Left ventricle myocardium inferior (tissue), 1 donor: ENCODE data around the gene RAB6A. TPM values are rescaled to one million over a fixed set of nuclear protein-coding genes. Genes with fewer than 3 reads are reported as not detected.

Experiments used
- DNase-seq: peaks from one replicate; pipeline ENCODE4 v3.0.0-alpha.2; 2020
- H3K27ac ChIP-seq: fragments of 200-600 bp; replicated peaks from 2 replicates; pipeline ENCODE4 v1.8.0; 2021
- H3K27me3 ChIP-seq: fragments of 200-600 bp; 2 replicates; pipeline ENCODE4 v1.8.0; 2021; ENCODE audit warnings: low read depth
- H3K36me3 ChIP-seq: fragments of 200-600 bp; 2 replicates; pipeline ENCODE4 v1.8.0; 2021
- H3K4me1 ChIP-seq: fragments of 200-600 bp; 2 replicates; pipeline ENCODE4 v1.8.0; 2021
- H3K4me3 ChIP-seq: fragments of 200-600 bp; 2 replicates; pipeline ENCODE4 v1.8.0; 2021; ENCODE audit warnings: mild to moderate bottlenecking, moderate library complexity
- H3K9me3 ChIP-seq: fragments of 200-600 bp; replicated peaks from 2 replicates; pipeline ENCODE4 v1.8.0; 2021
- CTCF ChIP-seq: fragments of 200-600 bp; IDR thresholded peaks from 2 replicates; pipeline ENCODE4 v1.8.0; 2021; ENCODE audit warnings: antibody characterized with exemption, mild to moderate bottlenecking, borderline replicate concordance
- intact Hi-C: fragments of 100-400 bp; cut with micrococcal nuclease; formaldehyde crosslinking; loops from one replicate; pipeline ENCODE4 v1.11.0; 2022
- total RNA-seq: library from RNA; stranded (reverse); fragmentation: NEBNext Ultra II Directional; extraction: Animal tissue kit (Norgen Biotek cat#: 25700); gene quantifications from one replicate; pipeline ENCODE4 v1.2.1, GENCODE V29; 2021
- donor health status: DM: no; HTN: yes; CAD: no; lungs with severe emphysema.

Gene RAB6A
- total RNA-seq, 1 donor from 2014 or later, result 98.3 TPM

GRCh38 chr11:73652856-73653559 is 107.9 kb downstream of the RAB6A start:
- Histone ChIP-seq H3K4me1 (no peaks in the 10 kb centered on the region), H3K27ac (no peak overlapping the region), H3K27me3 (no peaks in the 10 kb centered on the region), H3K36me3 (no peaks in the 10 kb centered on the region), H3K4me3 (no peak overlapping the region), H3K9me3 (no peaks in the 10 kb centered on the region)
- no peak for TF ChIP-seq CTCF
- no peak for DNase-seq
- intact Hi-C loops, result no loop called here

GRCh38 chr11:73652046-73652730 is 108.7 kb downstream of the RAB6A start:
- H3K9me3 ChIP-seq, result no peaks in the 10 kb centered on the region
- no peaks in the 10 kb centered on the region for H3K36me3 ChIP-seq
- intact Hi-C loops, result no loop called here
- DNase-seq, result no peak
- H3K4me3 ChIP-seq, result no peak overlapping the region
- peaks cover 5% of the 10 kb centered on the region for H3K4me1 ChIP-seq
- no peak for TF ChIP-seq CTCF
- H3K27me3 ChIP-seq, result no peaks in the 10 kb centered on the region
- no peak overlapping the region for H3K27ac ChIP-seq

GRCh38 chr11:73651661-73652045 is 109.2 kb downstream of the RAB6A start:
- TF ChIP-seq CTCF, result no peak
- DNase-seq, result no peak
- H3K4me1 ChIP-seq, result peaks cover 10% of the 10 kb centered on the region
- H3K4me3 ChIP-seq, result no peak overlapping the region
- H3K27me3 ChIP-seq, result no peaks in the 10 kb centered on the region
- no peaks in the 10 kb centered on the region for H3K36me3 ChIP-seq
- no peaks in the 10 kb centered on the region for H3K9me3 ChIP-seq
- H3K27ac ChIP-seq, result no peak overlapping the region
- intact Hi-C loops, result no loop called here

- Histone ChIP-seq H3K4me1 (peaks cover 10% of the 10 kb centered on the region), H3K4me3 (no peak overlapping the region), H3K9me3 (no peaks in the 10 kb centered on the region), H3K36me3 (no peaks in the 10 kb centered on the region), H3K27ac (no peak overlapping the region), H3K27me3 (no peaks in the 10 kb centered on the region)
- no peak for DNase-seq
- intact Hi-C loops, result no loop called here
- TF ChIP-seq CTCF, result no peak
These were observed 109.6 kb downstream of the RAB6A start for GRCh38 chr11:73651252-73651651.

GRCh38 chr11:73650400-73650799 is 110.5 kb downstream of the RAB6A start:
- TF ChIP-seq CTCF, result no peak
- Histone ChIP-seq H3K36me3 (no peaks in the 10 kb centered on the region), H3K4me3 (no peak overlapping the region), H3K9me3 (no peaks in the 10 kb centered on the region), H3K4me1 (peaks cover 16% of the 10 kb centered on the region), H3K27me3 (no peaks in the 10 kb centered on the region), H3K27ac (no peak overlapping the region)
- no peak for DNase-seq
- intact Hi-C loops, result no loop called here
